ENCODE results near the gene TEKTIP1. TPM values are rescaled to one million over a fixed set of nuclear protein-coding genes. Genes with fewer than 3 reads are reported as not detected.

Gene TEKTIP1
- polyA plus RNA-seq, 1 experiment = not detected

GRCh38 chr19:3534375-3535234, 4.4 kb upstream of the TEKTIP1 start:
- ChIA-PET CTCF (interaction anchor here (1.5 kb wide), 1 partner anchor 10 kb away, joined by 3 read pairs; no protein-coding TSS in a partner anchor), POLR2A (no interaction called here)
- no peak overlapping the region for H3K4me3 ChIP-seq (ENCODE audit: low read depth, low read length)
- no peak for TF ChIP-seq CTCF (IDR thresholded peaks at IDR 0.05; ENCODE audit: insufficient read depth, low read depth, low read length)
- DNase-seq (ENCODE audit: low read depth) = no peak
- no peaks in the 10 kb centered on the region for H3K27me3 ChIP-seq (ENCODE audit: control insufficient read depth, insufficient read depth, low read length)
- H3K36me3 ChIP-seq (ENCODE audit: control insufficient read depth, insufficient read depth, low read length) = peaks cover 46% of the 10 kb centered on the region

- no peak for TF ChIP-seq CTCF (IDR thresholded peaks at IDR 0.05; ENCODE audit: insufficient read depth, low read depth, low read length)
- POLR2A ChIA-PET = no interaction called here
- no peak for DNase-seq (ENCODE audit: low read depth)
- CTCF ChIA-PET = interaction anchor here (1.5 kb wide), 1 partner anchor 10 kb away, joined by 3 read pairs; no protein-coding TSS in a partner anchor
- Histone ChIP-seq H3K27me3 (ENCODE audit: control insufficient read depth, insufficient read depth, low read length) (no peaks in the 10 kb centered on the region), H3K4me3 (ENCODE audit: low read depth, low read length) (no peak overlapping the region), H3K36me3 (ENCODE audit: control insufficient read depth, insufficient read depth, low read length) (peaks cover 46% of the 10 kb centered on the region)
Observed at GRCh38 chr19:3535235-3535535, 3.8 kb upstream of the TEKTIP1 start.

GRCh38 chr19:3535563-3535965, 3.4 kb upstream of the TEKTIP1 start:
- no peak for DNase-seq (ENCODE audit: low read depth)
- peaks cover 46% of the 10 kb centered on the region for H3K36me3 ChIP-seq (ENCODE audit: control insufficient read depth, insufficient read depth, low read length)
- ChIA-PET POLR2A (no interaction called here), CTCF (no interaction called here)
- no peak for TF ChIP-seq CTCF (IDR thresholded peaks at IDR 0.05; ENCODE audit: insufficient read depth, low read depth, low read length)
- H3K4me3 ChIP-seq (ENCODE audit: low read depth, low read length) = no peak overlapping the region
- no peaks in the 10 kb centered on the region for H3K27me3 ChIP-seq (ENCODE audit: control insufficient read depth, insufficient read depth, low read length)

GRCh38 chr19:3535981-3536380, 3.0 kb upstream of the TEKTIP1 start:
- H3K4me3 ChIP-seq (ENCODE audit: low read depth, low read length) = no peak overlapping the region
- no peaks in the 10 kb centered on the region for H3K27me3 ChIP-seq (ENCODE audit: control insufficient read depth, insufficient read depth, low read length)
- ChIA-PET POLR2A (no interaction called here), CTCF (interaction anchor here (1.7 kb wide), 1 partner anchor 9 kb away, joined by 8 read pairs; no protein-coding TSS in a partner anchor)
- H3K36me3 ChIP-seq (ENCODE audit: control insufficient read depth, insufficient read depth, low read length) = peaks cover 46% of the 10 kb centered on the region
- DNase-seq (ENCODE audit: low read depth) = no peak
- TF ChIP-seq CTCF (IDR thresholded peaks at IDR 0.05; ENCODE audit: insufficient read depth, low read depth, low read length) = no peak

- peaks cover 41% of the 10 kb centered on the region for H3K36me3 ChIP-seq (ENCODE audit: control insufficient read depth, insufficient read depth, low read length)
- H3K27me3 ChIP-seq (ENCODE audit: control insufficient read depth, insufficient read depth, low read length) = no peaks in the 10 kb centered on the region
- no peak for DNase-seq (ENCODE audit: low read depth)
- CTCF ChIA-PET = interaction anchor here (1.7 kb wide), 1 partner anchor 9 kb away, joined by 8 read pairs; no protein-coding TSS in a partner anchor
- H3K4me3 ChIP-seq (ENCODE audit: low read depth, low read length) = no peak overlapping the region
- TF ChIP-seq CTCF (IDR thresholded peaks at IDR 0.05; ENCODE audit: insufficient read depth, low read depth, low read length) = no peak
- POLR2A ChIA-PET = no interaction called here
Observed at GRCh38 chr19:3536429-3537100, 2.4 kb upstream of the TEKTIP1 start.
